HG03469 (cell line): ENCODE results near the gene ARHGEF12.

Experiments used
- ATAC-seq: cut with Tn5 transposase; IDR thresholded peaks from one replicate; pipeline ENCODE4 v1.9.1; 2021; ENCODE audit warnings: mild to moderate bottlenecking, moderate library complexity, moderate number of reproducible peaks; ENCODE audit not compliant: unreplicated experiment

The ARHGEF12 gene

GRCh38 chr11:120514541-120515121 lies 178.4 kb downstream of the ARHGEF12 start:
- ATAC-seq: no peak

DNA sequence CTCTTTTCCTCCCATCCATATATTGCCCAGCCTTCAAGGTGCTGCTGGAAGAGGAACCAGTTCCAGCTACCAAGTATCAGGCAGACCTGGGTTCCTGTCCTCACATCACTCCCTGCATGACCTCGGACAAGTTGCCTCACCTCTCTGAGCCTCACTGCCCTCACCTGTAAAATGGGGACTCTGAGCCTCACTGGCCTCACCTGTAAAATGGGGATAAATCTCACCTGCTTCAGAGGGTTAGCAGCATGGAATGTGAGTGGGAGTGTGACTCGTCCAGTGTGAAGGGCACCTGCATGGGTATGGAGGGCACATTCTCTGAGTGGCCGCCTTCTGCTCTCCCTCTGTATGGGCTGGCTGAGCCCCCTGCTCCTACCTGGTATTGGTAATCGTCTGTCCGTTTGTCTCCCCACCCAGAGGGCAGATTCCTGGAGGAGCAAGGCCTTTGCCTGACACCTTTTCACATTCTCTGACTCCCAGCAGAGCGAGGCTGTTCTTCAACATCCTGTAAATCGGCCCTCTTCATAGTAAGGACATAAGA lies 179.0 kb downstream of the ARHGEF12 start:
- no peak for ATAC-seq

- no peak for ATAC-seq
Observed at GRCh38 chr11:120516461-120517389, 180.5 kb downstream of the ARHGEF12 start.

- no peak for ATAC-seq
Observed at GRCh38 chr11:120517390-120517761, 181.2 kb downstream of the ARHGEF12 start.

GRCh38 chr11:120517801-120518291 lies 181.6 kb downstream of the ARHGEF12 start:
- ATAC-seq: no peak

- no peak for ATAC-seq
Observed at GRCh38 chr11:120518356-120518755, 182.1 kb downstream of the ARHGEF12 start.

GRCh38 chr11:120519474-120519873 lies 183.3 kb downstream of the ARHGEF12 start:
- ATAC-seq: no peak

GRCh38 chr11:120520091-120520822 lies 184.0 kb downstream of the ARHGEF12 start:
- no peak for ATAC-seq

DNA sequence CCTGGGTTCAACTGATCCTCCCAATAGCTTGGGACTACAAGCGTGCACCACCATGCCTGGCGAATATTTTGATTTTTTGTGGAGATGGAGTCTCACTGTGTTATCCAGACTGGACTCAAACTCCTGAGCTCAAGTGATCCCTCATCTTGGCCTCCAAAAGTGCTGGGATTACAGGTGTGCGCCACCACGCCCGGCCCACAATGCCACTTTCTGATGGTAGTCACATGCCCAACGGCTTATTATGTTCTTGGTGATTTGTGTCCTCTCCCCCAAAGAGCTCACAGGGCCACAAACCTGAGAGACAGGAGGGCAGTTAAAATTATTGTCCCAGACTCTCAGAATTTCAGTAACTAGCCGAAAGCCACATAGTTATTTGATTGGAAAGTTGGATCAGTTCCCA lies 185.0 kb downstream of the ARHGEF12 start:
- no peak for ATAC-seq

GRCh38 chr11:120522021-120522420 lies 185.8 kb downstream of the ARHGEF12 start:
- no peak for ATAC-seq

DNA sequence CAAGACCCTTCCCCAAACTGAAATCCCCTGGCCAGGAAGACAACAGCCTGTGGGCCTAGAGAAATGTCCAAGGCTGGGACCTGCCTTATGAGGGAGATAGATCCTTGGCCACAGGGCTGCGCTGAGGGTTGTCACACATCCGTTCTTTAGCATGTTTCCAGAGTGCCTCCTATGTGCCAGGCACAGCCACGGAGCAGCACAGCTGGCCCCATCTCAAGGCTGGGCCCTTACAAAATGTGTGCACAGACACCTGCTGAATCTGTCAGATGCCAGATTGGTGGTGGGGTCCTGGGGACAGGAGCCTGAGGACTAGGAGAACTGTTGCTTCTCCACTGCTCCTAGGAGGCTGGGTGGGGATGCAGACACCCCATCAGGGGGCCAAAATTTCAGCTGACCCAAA lies 186.5 kb downstream of the ARHGEF12 start:
- no peak for ATAC-seq

GRCh38 chr11:120523196-120523595 lies 187.0 kb downstream of the ARHGEF12 start:
- no peak for ATAC-seq

DNA sequence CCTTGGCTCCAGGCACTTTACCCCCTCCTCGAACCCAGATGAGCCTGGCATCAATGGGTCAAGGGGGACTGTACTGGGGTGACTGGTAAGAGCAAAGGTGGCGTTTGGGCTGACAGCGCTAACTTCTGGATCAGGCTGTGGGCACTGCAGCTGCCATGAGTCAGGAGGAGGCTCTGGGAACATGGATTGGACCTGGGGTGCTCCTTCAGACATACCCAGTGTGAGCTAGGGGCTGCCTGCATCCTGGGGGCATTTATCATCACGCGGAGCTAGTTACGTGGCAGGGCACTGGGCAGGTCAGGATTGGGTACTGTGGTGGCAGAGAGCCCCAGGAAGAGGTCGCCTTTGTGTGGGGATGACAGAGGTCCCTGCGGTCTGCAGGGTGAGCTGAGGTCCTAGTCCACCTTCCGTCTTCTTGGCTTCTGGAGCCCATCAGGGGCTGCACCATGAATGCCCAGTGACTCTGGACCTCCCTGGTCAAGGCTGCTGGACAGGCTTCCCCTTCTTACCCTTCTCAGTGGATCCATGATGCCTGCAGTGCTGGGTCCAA lies 188.4 kb downstream of the ARHGEF12 start:
- ATAC-seq: no peak

- no peak for ATAC-seq
Observed at GRCh38 chr11:120525261-120526171, 189.3 kb downstream of the ARHGEF12 start.

DNA sequence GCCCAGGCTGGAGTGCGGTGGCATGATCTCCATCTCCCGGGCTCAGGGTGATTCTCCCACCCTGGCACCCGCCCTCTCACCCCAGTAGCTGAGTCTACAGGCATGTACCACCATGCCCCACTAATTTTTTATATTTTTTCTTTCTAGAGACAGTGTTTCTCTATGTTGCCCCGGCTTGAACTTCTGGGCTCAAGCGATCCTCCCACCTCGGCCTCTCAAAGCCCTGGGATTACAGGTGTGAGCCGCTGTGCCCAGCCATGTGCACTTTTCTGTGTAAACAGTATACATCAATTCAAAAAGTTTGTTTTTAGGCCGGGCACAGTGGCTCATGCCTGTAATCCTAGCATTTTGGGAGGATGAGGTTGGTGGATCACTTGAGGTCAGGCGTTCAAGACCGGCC lies 190.0 kb downstream of the ARHGEF12 start:
- ATAC-seq: no peak

DNA sequence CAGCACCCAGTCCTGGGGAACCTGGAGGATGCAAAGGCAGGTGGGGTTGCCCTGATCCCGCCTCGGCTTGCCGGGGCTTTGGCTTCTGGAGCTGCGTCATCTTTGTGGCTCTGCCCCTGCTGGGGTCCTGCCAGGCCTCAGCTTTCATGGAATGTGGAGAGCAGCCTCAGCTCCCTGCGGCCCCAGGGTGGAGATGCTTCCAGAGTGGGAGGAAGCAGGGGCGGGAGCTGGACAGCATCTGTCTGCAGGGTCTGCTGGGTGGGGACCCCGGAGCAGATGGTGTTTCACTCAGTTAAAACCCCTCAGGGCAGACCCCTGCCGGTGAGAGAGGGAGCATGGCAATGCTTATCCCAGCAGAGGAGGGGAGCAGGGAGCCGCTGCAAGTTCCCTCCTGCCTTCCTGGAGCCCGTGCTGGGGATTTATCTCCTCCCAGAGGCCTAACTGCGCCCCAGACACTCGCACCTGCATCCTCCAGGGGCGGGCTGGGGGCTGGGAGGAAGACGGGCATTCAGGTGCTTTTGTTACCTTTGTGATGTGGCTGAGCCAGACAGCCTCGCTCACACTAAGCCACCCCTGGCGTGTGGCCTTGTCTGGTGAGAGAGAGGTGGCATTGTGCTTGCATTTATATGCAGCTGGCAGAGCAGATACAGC lies 191.0 kb downstream of the ARHGEF12 start:
- no peak for ATAC-seq

- ATAC-seq: no peak
Observed at GRCh38 chr11:120528749-120529148, 192.5 kb downstream of the ARHGEF12 start.

DNA sequence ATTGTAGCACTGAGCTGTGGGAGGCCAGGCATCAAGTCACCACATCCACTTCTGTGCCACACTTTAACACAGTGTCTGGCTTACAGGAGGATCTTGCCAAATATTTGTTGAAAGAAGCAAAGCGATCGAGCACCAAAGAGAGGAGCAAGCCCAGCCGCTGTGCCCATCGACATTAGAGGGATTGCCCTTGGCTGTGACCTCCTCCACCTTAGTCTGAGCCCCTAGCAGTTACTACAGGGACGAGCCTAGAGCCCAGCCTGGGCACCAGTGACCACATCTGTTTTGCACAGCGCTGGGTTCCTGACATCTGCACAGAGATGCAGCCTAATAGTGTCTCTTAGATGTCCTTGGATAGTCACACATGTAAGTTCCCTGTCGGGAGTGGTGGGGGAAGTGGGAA lies 193.0 kb downstream of the ARHGEF12 start:
- ATAC-seq: no peak

- ATAC-seq: no peak
Observed at GRCh38 chr11:120529911-120530310, 193.7 kb downstream of the ARHGEF12 start.
